CD4-positive, alpha-beta T cell treated with Interferon alpha-2 for 1 hour (primary cell): Measurements from ENCODE around the gene HPCA.

Source experiments
- DNase-seq, 2 donors: peaks; one replicate each; pipeline ENCODE4 v3.0.0-alpha.2; 2020 to 2022

Gene HPCA

GRCh38 chr1:32937061-32937460 lies 50.8 kb downstream of the HPCA start:
- no peak for DNase-seq

- peak in 1 of 2 donors; percentile 32 for DNase-seq
Measured at GRCh38 chr1:32939655-32940371, 53.5 kb downstream of the HPCA start.

- no peak for DNase-seq
Measured at GRCh38 chr1:32944180-32944579, 57.9 kb downstream of the HPCA start.
